Measurements from ENCODE around the gene JAKMIP3. TPM values are rescaled to one million over a fixed set of nuclear protein-coding genes. Genes with fewer than 3 reads are reported as not detected.

JAKMIP3 gene
- polyA plus RNA-seq, 3 donors = 0.20 TPM; not detected in 2

DNA sequence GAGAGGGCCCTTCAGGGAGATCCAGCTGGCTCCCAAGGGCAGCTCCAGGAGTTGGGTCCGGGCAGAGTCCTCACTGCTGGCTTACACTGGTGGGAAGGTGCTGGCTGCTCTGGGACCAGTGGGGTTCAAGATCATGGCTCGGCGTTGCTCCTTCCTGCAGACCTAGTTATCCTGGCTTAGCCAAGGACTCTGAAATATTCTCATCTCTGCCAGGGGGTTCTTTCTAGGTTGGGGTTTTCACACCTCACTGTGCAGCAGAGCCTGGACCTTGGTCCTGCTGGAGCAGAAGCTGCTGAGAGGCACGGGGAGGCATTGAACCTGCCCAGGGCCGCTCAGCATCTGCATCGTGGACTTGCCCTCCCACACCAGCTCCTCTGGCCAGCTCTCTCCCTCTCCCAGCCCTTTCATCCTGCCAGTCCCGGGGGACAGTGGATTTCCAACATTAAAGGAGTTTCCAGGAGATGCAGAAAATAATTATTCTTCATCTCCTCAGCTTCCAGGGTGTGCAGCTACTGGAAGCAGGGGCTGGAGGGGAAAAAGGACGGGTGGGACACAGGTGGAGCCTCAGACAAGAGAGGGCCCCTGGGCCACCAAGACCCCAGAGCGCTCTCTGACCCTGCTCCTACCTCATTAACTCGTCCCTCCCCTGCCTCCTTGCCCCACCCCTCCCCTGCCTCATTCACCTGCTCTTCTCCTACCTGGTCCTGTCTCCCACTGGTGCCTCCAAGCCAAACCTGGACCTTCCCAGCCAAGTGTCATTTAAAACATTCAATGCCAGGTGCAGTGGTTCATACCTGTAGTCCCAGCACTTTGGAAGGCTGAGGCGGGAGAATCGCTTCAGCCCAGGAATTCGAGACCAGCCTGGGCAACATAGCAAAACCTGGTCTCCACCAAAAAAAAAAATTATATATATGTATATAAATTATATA is 42.5 kb downstream of the JAKMIP3 start:
- Mint-ChIP-seq H3K4me1 (no peaks in the 10 kb centered on the region), H3K27me3 (ENCODE audit: low read depth in 3 of 3) (peaks cover 0 to 12% (median 7%) of the 10 kb centered on the region in 3 donors), H3K27ac (no peak overlapping the region), H3K4me3 (no peak overlapping the region), H3K36me3 (no peaks in the 10 kb centered on the region), H3K9me3 (peaks cover 0 to 1% (median 0%) of the 10 kb centered on the region in 7 donors)
- H3K27ac ChIP-seq (ENCODE audit: low read depth in 1 of 2, low read length in 2 of 2) = no peak overlapping the region
- TF ChIP-seq, protein P1, sequence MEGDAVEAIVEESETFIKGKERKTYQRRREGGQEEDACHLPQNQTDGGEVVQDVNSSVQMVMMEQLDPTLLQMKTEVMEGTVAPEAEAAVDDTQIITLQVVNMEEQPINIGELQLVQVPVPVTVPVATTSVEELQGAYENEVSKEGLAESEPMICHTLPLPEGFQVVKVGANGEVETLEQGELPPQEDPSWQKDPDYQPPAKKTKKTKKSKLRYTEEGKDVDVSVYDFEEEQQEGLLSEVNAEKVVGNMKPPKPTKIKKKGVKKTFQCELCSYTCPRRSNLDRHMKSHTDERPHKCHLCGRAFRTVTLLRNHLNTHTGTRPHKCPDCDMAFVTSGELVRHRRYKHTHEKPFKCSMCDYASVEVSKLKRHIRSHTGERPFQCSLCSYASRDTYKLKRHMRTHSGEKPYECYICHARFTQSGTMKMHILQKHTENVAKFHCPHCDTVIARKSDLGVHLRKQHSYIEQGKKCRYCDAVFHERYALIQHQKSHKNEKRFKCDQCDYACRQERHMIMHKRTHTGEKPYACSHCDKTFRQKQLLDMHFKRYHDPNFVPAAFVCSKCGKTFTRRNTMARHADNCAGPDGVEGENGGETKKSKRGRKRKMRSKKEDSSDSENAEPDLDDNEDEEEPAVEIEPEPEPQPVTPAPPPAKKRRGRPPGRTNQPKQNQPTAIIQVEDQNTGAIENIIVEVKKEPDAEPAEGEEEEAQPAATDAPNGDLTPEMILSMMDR (IDR thresholded peaks at IDR 0.05) = no peak
- intact Hi-C loops (cut with micrococcal nuclease) = no loop called here
- H3K27me3 ChIP-seq (ENCODE audit: control insufficient read depth in 2 of 2, insufficient read depth in 2 of 2, low read length in 2 of 2) = no peaks in the 10 kb centered on the region
- no peaks in the 10 kb centered on the region for H3K36me3 ChIP-seq (replicated peaks in 1 of 2; ENCODE audit: control insufficient read depth in 1 of 2, insufficient read depth in 2 of 2, low read length in 2 of 2)
- no peaks in the 10 kb centered on the region for H3K4me1 ChIP-seq (ENCODE audit: control insufficient read depth in 1 of 2, insufficient read depth in 2 of 2, low read length in 2 of 2)
- H3K9me3 ChIP-seq (replicated peaks in 1 of 2; ENCODE audit: control insufficient read depth in 1 of 2, insufficient read depth in 1 of 2, low read length in 2 of 2) = no peaks in the 10 kb centered on the region
- H3K9ac ChIP-seq (ENCODE audit: insufficient read depth, low read length, poor library complexity, severe bottlenecking) = no peak overlapping the region
- no peak for DNase-seq
- H3K79me2 ChIP-seq (ENCODE audit: insufficient read depth, low read length) = no peaks in the 10 kb centered on the region
- H2AFZ ChIP-seq (ENCODE audit: insufficient read depth, low read depth, low read length, poor library complexity, severe bottlenecking) = no peak overlapping the region
- no peaks in the 10 kb centered on the region for H4K20me1 ChIP-seq (ENCODE audit: insufficient read depth, low read length)
- H3K4me2 ChIP-seq (replicated peaks; ENCODE audit: extremely low read depth, low read length, poor library complexity, severe bottlenecking) = no peak overlapping the region
- 83% methylated on average over 3 of the region's 13 CpGs for WGBS (ENCODE audit: insufficient coverage)
- H3K4me3 ChIP-seq (replicated peaks in 1 of 3; ENCODE audit: low read depth in 2 of 3, low read length in 3 of 3) = no peak overlapping the region

DNA sequence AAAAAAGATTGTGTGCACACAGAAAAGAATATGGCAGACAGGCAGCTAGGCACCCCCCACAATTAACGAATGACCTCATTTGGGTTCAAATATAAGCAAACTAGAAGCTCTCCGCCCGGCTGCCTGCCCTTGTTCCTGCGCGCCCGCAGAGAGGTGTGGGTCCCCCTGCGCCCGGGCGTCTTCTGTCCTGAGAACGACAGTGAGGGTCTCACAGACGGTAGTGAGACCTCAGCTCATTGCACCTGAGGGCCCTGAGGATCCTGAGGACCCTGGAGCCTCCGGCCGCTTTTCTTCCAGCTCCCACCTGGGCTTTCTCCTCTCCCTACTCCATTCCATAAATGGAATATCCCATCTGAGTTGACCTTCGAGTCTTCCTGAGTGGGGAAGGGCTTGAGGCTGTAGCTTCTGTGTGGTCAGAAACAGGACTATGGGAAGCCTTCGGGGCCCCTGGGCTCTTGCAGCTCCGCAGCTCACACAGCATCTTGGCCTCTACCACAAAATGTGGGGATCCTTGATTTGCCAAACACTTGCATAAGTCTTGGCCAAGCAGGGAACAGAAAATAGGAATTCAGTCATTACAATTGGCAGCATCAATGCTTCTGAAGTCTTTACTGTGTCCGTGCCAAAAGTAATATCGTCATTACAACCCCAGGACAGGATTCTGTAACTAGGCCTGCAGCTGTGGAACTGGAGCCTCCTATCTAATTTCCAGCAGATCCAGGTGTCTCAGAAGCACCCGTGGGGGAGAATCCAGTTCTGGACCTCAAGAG is 43.8 kb downstream of the JAKMIP3 start:
- no peak overlapping the region for H3K27ac Mint-ChIP-seq
- no peaks in the 10 kb centered on the region for H3K79me2 ChIP-seq (ENCODE audit: insufficient read depth, low read length)
- H3K9me3 Mint-ChIP-seq = peaks cover 0 to 1% (median 0%) of the 10 kb centered on the region in 7 donors
- H4K20me1 ChIP-seq (ENCODE audit: insufficient read depth, low read length) = no peaks in the 10 kb centered on the region
- H3K9me3 ChIP-seq (replicated peaks in 1 of 2; ENCODE audit: control insufficient read depth in 1 of 2, insufficient read depth in 1 of 2, low read length in 2 of 2) = no peaks in the 10 kb centered on the region
- TF ChIP-seq, protein P1 (IDR thresholded peaks at IDR 0.05) = no peak
- H2AFZ ChIP-seq (ENCODE audit: insufficient read depth, low read depth, low read length, poor library complexity, severe bottlenecking) = no peak overlapping the region
- no peak for DNase-seq
- H3K36me3 Mint-ChIP-seq = no peaks in the 10 kb centered on the region
- no peak overlapping the region for H3K4me3 ChIP-seq (replicated peaks in 1 of 3; ENCODE audit: low read depth in 2 of 3, low read length in 3 of 3)
- H3K4me3 Mint-ChIP-seq = no peak overlapping the region
- no peak overlapping the region for H3K4me2 ChIP-seq (replicated peaks; ENCODE audit: extremely low read depth, low read length, poor library complexity, severe bottlenecking)
- no peaks in the 10 kb centered on the region for H3K4me1 ChIP-seq (ENCODE audit: control insufficient read depth in 1 of 2, insufficient read depth in 2 of 2, low read length in 2 of 2)
- H3K27ac ChIP-seq (ENCODE audit: low read depth in 1 of 2, low read length in 2 of 2) = no peak overlapping the region
- no peaks in the 10 kb centered on the region for H3K4me1 Mint-ChIP-seq
- H3K27me3 ChIP-seq (ENCODE audit: control insufficient read depth in 2 of 2, insufficient read depth in 2 of 2, low read length in 2 of 2) = no peaks in the 10 kb centered on the region
- peaks cover 4 to 12% (median 7%) of the 10 kb centered on the region in 3 donors for H3K27me3 Mint-ChIP-seq (ENCODE audit: low read depth in 3 of 3)
- no peaks in the 10 kb centered on the region for H3K36me3 ChIP-seq (replicated peaks in 1 of 2; ENCODE audit: control insufficient read depth in 1 of 2, insufficient read depth in 2 of 2, low read length in 2 of 2)
- WGBS (ENCODE audit: insufficient coverage) = 91% methylated on average over 11 of the region's 19 CpGs
- no peak overlapping the region for H3K9ac ChIP-seq (ENCODE audit: insufficient read depth, low read length, poor library complexity, severe bottlenecking)
- intact Hi-C loops (cut with micrococcal nuclease) = no loop called here
